ENCODE measurements around the gene SV2B. TPM values are rescaled to one million over a fixed set of nuclear protein-coding genes. Genes with fewer than 3 reads are reported as not detected.
"Not testable (repeated sequence)": the region's sequence is repeated elsewhere in the genome, so short reads cannot be mapped to it uniquely, and the experiment has no call there.

The SV2B gene
- total RNA-seq, 2 donors from 2014 or later, result 6.5 to 8.8 TPM

- Histone ChIP-seq H3K9me3 (ENCODE audit: control insufficient read depth, low read length) (no peaks in the 10 kb centered on the region), H3K4me1 (ENCODE audit: control insufficient read depth, insufficient read depth, low read length) (no peaks in the 10 kb centered on the region), H3K36me3 (ENCODE audit: control insufficient read depth, insufficient read depth, low read length) (no peaks in the 10 kb centered on the region), H3K27ac (ENCODE audit: low read depth, low read length) (no peak overlapping the region), H3K4me3 (ENCODE audit: low read length) (no peak overlapping the region), H3K9ac (ENCODE audit: extremely low read depth, low read length, poor library complexity, severe bottlenecking) (no peak overlapping the region), H3K27me3 (ENCODE audit: control insufficient read depth, insufficient read depth, low read length, poor library complexity, severe bottlenecking) (no peaks in the 10 kb centered on the region)
- Mint-ChIP-seq H3K4me3 (no peak overlapping the region), H3K27ac (no peak overlapping the region), H3K27me3 (ENCODE audit: insufficient read depth) (no peaks in the 10 kb centered on the region), H3K4me1 (no peaks in the 10 kb centered on the region), H3K9me3 (no peaks in the 10 kb centered on the region), H3K36me3 (ENCODE audit: low read depth) (no peaks in the 10 kb centered on the region)
- TF ChIP-seq CTCF (conservative IDR thresholded peaks at IDR 0.05), result no peak
- WGBS, 2 experiments (ENCODE audit: insufficient coverage in 1 of 2, insufficient read length in 1 of 2), result 81 to 90% methylated on average over 3 to 7 of the region's 7 CpGs
- DNase-seq, result no peak
Observed at GRCh38 chr15:91342097-91342496, 242.0 kb downstream of the SV2B start.

GRCh38 chr15:91344912-91345311 is 244.9 kb downstream of the SV2B start:
- H3K4me1 Mint-ChIP-seq; H3K36me3 ChIP-seq (ENCODE audit: control insufficient read depth, insufficient read depth, low read length); H3K4me1 ChIP-seq (ENCODE audit: control insufficient read depth, insufficient read depth, low read length); H3K4me3 ChIP-seq (ENCODE audit: low read length); H3K27ac ChIP-seq (ENCODE audit: low read depth, low read length); H3K27me3 ChIP-seq (ENCODE audit: control insufficient read depth, insufficient read depth, low read length, poor library complexity, severe bottlenecking); H3K36me3 Mint-ChIP-seq (ENCODE audit: low read depth); H3K27ac Mint-ChIP-seq; H3K9me3 Mint-ChIP-seq; H3K27me3 Mint-ChIP-seq (ENCODE audit: insufficient read depth); DNase-seq; H3K4me3 Mint-ChIP-seq; H3K9ac ChIP-seq (ENCODE audit: extremely low read depth, low read length, poor library complexity, severe bottlenecking); H3K9me3 ChIP-seq (ENCODE audit: control insufficient read depth, low read length): not testable (repeated sequence)
- WGBS, 2 experiments (ENCODE audit: insufficient coverage in 1 of 2, insufficient read length in 1 of 2), result 95 to 100% methylated on average over 1 to 3 of the region's 3 CpGs

- H3K36me3 Mint-ChIP-seq (ENCODE audit: low read depth), result no peaks in the 10 kb centered on the region
Observed at GRCh38 chr15:91345736-91346135, 245.7 kb downstream of the SV2B start.

More at GRCh38 chr15:91345736-91346135, 245.7 kb downstream of the SV2B start:
- H3K4me3 Mint-ChIP-seq, result no peak overlapping the region
- Histone ChIP-seq H3K9me3 (ENCODE audit: control insufficient read depth, low read length) (no peaks in the 10 kb centered on the region), H3K4me1 (ENCODE audit: control insufficient read depth, insufficient read depth, low read length) (no peaks in the 10 kb centered on the region), H3K27me3 (ENCODE audit: control insufficient read depth, insufficient read depth, low read length, poor library complexity, severe bottlenecking) (no peaks in the 10 kb centered on the region), H3K9ac (ENCODE audit: extremely low read depth, low read length, poor library complexity, severe bottlenecking) (no peak overlapping the region), H3K27ac (ENCODE audit: low read depth, low read length) (no peak overlapping the region), H3K36me3 (ENCODE audit: control insufficient read depth, insufficient read depth, low read length) (no peaks in the 10 kb centered on the region), H3K4me3 (ENCODE audit: low read length) (no peak overlapping the region)
- no peak overlapping the region for H3K27ac Mint-ChIP-seq
- no peak for DNase-seq
- H3K4me1 Mint-ChIP-seq, result no peaks in the 10 kb centered on the region
- no peaks in the 10 kb centered on the region for H3K27me3 Mint-ChIP-seq (ENCODE audit: insufficient read depth)
- TF ChIP-seq CTCF (conservative IDR thresholded peaks at IDR 0.05), result no peak
- WGBS, 2 experiments (ENCODE audit: insufficient coverage in 1 of 2, insufficient read length in 1 of 2), result 72 to 82% methylated on average over 2 to 5 of the region's 5 CpGs
- H3K9me3 Mint-ChIP-seq, result no peaks in the 10 kb centered on the region
